ACC112 (cell line): Measurements from ENCODE around the gene PPM1L.

Experiments
- H2AFZ ChIP-seq: fragments of 200-600 bp; sonication (generic); one replicate; pipeline ENCODE4 v1.6.0; 2017; ENCODE audit warnings: antibody characterized with exemption, low read length; ENCODE audit not compliant: unreplicated experiment
- H3K27ac ChIP-seq: fragments of 200-600 bp; sonication (generic); 2 replicates; pipeline ENCODE4 v1.5.1; 2014; ENCODE audit warnings: low read depth, mild to moderate bottlenecking, antibody characterized with exemption, low read length, moderate library complexity
- H3K27me3 ChIP-seq: fragments of 200-600 bp; sonication (generic); 2 replicates; pipeline ENCODE4 v1.6.1; 2014; ENCODE audit warnings: mild to moderate bottlenecking, antibody characterized with exemption, low read length, moderate library complexity, mixed read lengths; ENCODE audit not compliant: insufficient read depth
- H3K36me3 ChIP-seq: fragments of 200-600 bp; sonication (generic); 2 replicates; pipeline ENCODE4 v1.6.1; 2016; ENCODE audit warnings: mild to moderate bottlenecking, antibody characterized with exemption, low read length, moderate library complexity, mixed read lengths; ENCODE audit not compliant: insufficient read depth
- H3K4me1 ChIP-seq: fragments of 200-600 bp; sonication (generic); one replicate; pipeline ENCODE4 v1.6.1; 2016; ENCODE audit warnings: low read length, mixed read lengths; ENCODE audit not compliant: insufficient read depth, unreplicated experiment, control insufficient read depth
- H3K4me3 ChIP-seq: fragments of 200-600 bp; sonication (generic); 2 replicates; pipeline ENCODE4 v1.5.1; 2014; ENCODE audit warnings: mild to moderate bottlenecking, low read depth, low read length
- H3K79me2 ChIP-seq: fragments of 200-600 bp; sonication (generic); one replicate; pipeline ENCODE4 v1.6.0; 2016; ENCODE audit warnings: low read length; ENCODE audit not compliant: control insufficient read depth, unreplicated experiment, insufficient read depth

The PPM1L gene

GRCh38 chr3:160826991-160827390 lies 71.0 kb downstream of the PPM1L start:
- no peaks in the 10 kb centered on the region for H3K36me3 ChIP-seq
- H3K4me1 ChIP-seq, result no peaks in the 10 kb centered on the region
- H3K27ac ChIP-seq, result no peak overlapping the region
- no peak overlapping the region for H3K4me3 ChIP-seq
- H3K27me3 ChIP-seq, result no peaks in the 10 kb centered on the region; the same call in 1 of the 2 replicates
- H2AFZ ChIP-seq, result no peak overlapping the region
- H3K79me2 ChIP-seq, result no peaks in the 10 kb centered on the region

GRCh38 chr3:160827516-160827915 lies 71.5 kb downstream of the PPM1L start:
- H3K27me3 ChIP-seq, result no peaks in the 10 kb centered on the region; the same call in 1 of the 2 replicates
- no peak overlapping the region for H2AFZ ChIP-seq
- H3K27ac ChIP-seq, result no peak overlapping the region
- H3K4me1 ChIP-seq, result no peaks in the 10 kb centered on the region
- no peaks in the 10 kb centered on the region for H3K79me2 ChIP-seq
- no peaks in the 10 kb centered on the region for H3K36me3 ChIP-seq
- H3K4me3 ChIP-seq, result no peak overlapping the region

- no peaks in the 10 kb centered on the region for H3K36me3 ChIP-seq
- H3K27ac ChIP-seq, result no peak overlapping the region
- H3K27me3 ChIP-seq, result no peaks in the 10 kb centered on the region; the same call in 1 of the 2 replicates
- H2AFZ ChIP-seq, result no peak overlapping the region
- H3K4me1 ChIP-seq, result no peaks in the 10 kb centered on the region
- no peaks in the 10 kb centered on the region for H3K79me2 ChIP-seq
- H3K4me3 ChIP-seq, result no peak overlapping the region
These were observed 72.8 kb downstream of the PPM1L start for GRCh38 chr3:160828880-160829279.

- no peaks in the 10 kb centered on the region for H3K79me2 ChIP-seq
- no peak overlapping the region for H3K27ac ChIP-seq
- no peaks in the 10 kb centered on the region for H3K4me1 ChIP-seq
- no peaks in the 10 kb centered on the region for H3K36me3 ChIP-seq
- H3K4me3 ChIP-seq, result no peak overlapping the region
- H2AFZ ChIP-seq, result no peak overlapping the region
- H3K27me3 ChIP-seq, result peaks cover 1% of the 10 kb centered on the region; the same call in 1 of the 2 replicates
These were observed 73.5 kb downstream of the PPM1L start for GRCh38 chr3:160829486-160830009.

- Histone ChIP-seq H3K27me3 (peaks cover 4% of the 10 kb centered on the region; the same call in 1 of the 2 replicates), H3K4me3 (no peak overlapping the region), H3K79me2 (no peaks in the 10 kb centered on the region), H2AFZ (no peak overlapping the region), H3K36me3 (no peaks in the 10 kb centered on the region), H3K4me1 (no peaks in the 10 kb centered on the region), H3K27ac (no peak overlapping the region)
These were observed 74.8 kb downstream of the PPM1L start for GRCh38 chr3:160830796-160831195.

- Histone ChIP-seq H3K36me3 (no peaks in the 10 kb centered on the region), H3K79me2 (no peaks in the 10 kb centered on the region), H3K27me3 (peaks cover 4% of the 10 kb centered on the region; the same call in 1 of the 2 replicates), H3K4me3 (no peak overlapping the region), H3K4me1 (no peaks in the 10 kb centered on the region), H3K27ac (no peak overlapping the region), H2AFZ (no peak overlapping the region)
These were observed 75.4 kb downstream of the PPM1L start for GRCh38 chr3:160831401-160831800.

GRCh38 chr3:160837394-160837980 lies 81.5 kb downstream of the PPM1L start:
- H3K4me1 ChIP-seq, result no peaks in the 10 kb centered on the region
- 0 out of 2 replicates have a peak, but pooled peaks cover 4% of the 10 kb centered on the region for H3K27me3 ChIP-seq
- no peaks in the 10 kb centered on the region for H3K36me3 ChIP-seq
- H2AFZ ChIP-seq, result no peak overlapping the region
- H3K27ac ChIP-seq, result no peak overlapping the region
- no peaks in the 10 kb centered on the region for H3K79me2 ChIP-seq
- H3K4me3 ChIP-seq, result no peak overlapping the region

- no peak overlapping the region for H3K27ac ChIP-seq
- no peaks in the 10 kb centered on the region for H3K27me3 ChIP-seq
- H3K36me3 ChIP-seq, result no peaks in the 10 kb centered on the region
- H3K79me2 ChIP-seq, result no peaks in the 10 kb centered on the region
- no peak overlapping the region for H2AFZ ChIP-seq
- no peaks in the 10 kb centered on the region for H3K4me1 ChIP-seq
- H3K4me3 ChIP-seq, result no peak overlapping the region
These were observed 84.6 kb downstream of the PPM1L start for GRCh38 chr3:160840590-160840989.

GRCh38 chr3:160841455-160841854 lies 85.4 kb downstream of the PPM1L start:
- no peaks in the 10 kb centered on the region for H3K36me3 ChIP-seq
- no peak overlapping the region for H3K27ac ChIP-seq
- H3K4me3 ChIP-seq, result no peak overlapping the region
- H3K79me2 ChIP-seq, result no peaks in the 10 kb centered on the region
- H3K27me3 ChIP-seq, result no peaks in the 10 kb centered on the region
- no peak overlapping the region for H2AFZ ChIP-seq
- H3K4me1 ChIP-seq, result no peaks in the 10 kb centered on the region

- no peaks in the 10 kb centered on the region for H3K4me1 ChIP-seq
- H3K27ac ChIP-seq, result no peak overlapping the region
- H3K27me3 ChIP-seq, result no peaks in the 10 kb centered on the region
- H3K4me3 ChIP-seq, result no peak overlapping the region
- no peaks in the 10 kb centered on the region for H3K36me3 ChIP-seq
- H2AFZ ChIP-seq, result no peak overlapping the region
- H3K79me2 ChIP-seq, result no peaks in the 10 kb centered on the region
These were observed 86.3 kb downstream of the PPM1L start for GRCh38 chr3:160842021-160843005.
